ENCODE data around the gene LMO1.

Gene LMO1

DNA sequence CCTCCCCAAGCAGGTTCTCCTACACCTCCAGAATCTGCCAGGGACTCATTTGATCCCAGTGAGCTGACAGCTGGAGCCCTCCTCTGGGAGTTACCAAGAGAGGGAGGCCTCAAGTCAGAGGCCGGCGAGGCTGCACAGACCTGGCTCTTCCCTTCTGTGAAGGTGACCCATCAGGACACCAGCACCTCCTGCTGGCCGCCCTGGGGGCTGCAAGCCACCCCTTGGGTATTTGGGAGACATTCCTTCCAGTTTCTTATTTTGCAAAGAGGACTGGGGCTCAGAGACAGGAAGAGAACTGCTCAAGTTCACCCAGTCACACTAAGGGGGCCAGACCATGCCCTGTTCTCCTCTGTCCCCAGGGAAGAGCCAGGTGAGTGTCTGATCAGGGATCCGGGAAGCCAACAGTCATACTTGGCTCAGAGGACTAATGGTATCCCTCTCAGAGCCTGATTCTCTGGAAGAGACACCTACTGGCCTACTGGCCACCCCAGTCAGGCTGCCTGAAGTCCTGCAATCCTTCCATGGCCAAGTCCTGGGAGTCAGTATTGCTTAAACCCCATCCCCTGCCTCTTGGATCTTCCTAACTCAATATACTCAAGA is 54.4 kb downstream of the LMO1 start:
- Histone ChIP-seq H3K27ac (ENCODE audit: low read depth, low read length) (no peak overlapping the region), H3K9me3 (ENCODE audit: insufficient read depth, low read depth, low read length) (no peaks in the 10 kb centered on the region), H3K4me3 (ENCODE audit: low read length) (no peak overlapping the region), H3K4me1 (ENCODE audit: insufficient read depth, low read length) (peaks cover 17% of the 10 kb centered on the region), H3K27me3 (ENCODE audit: insufficient read depth, low read length) (no peaks in the 10 kb centered on the region), H3K36me3 (ENCODE audit: insufficient read depth, low read length) (no peaks in the 10 kb centered on the region), H3K9ac (ENCODE audit: low read depth, low read length) (no peak overlapping the region)
- WGBS = 74% methylated on average over 4 of the region's 4 CpGs

DNA sequence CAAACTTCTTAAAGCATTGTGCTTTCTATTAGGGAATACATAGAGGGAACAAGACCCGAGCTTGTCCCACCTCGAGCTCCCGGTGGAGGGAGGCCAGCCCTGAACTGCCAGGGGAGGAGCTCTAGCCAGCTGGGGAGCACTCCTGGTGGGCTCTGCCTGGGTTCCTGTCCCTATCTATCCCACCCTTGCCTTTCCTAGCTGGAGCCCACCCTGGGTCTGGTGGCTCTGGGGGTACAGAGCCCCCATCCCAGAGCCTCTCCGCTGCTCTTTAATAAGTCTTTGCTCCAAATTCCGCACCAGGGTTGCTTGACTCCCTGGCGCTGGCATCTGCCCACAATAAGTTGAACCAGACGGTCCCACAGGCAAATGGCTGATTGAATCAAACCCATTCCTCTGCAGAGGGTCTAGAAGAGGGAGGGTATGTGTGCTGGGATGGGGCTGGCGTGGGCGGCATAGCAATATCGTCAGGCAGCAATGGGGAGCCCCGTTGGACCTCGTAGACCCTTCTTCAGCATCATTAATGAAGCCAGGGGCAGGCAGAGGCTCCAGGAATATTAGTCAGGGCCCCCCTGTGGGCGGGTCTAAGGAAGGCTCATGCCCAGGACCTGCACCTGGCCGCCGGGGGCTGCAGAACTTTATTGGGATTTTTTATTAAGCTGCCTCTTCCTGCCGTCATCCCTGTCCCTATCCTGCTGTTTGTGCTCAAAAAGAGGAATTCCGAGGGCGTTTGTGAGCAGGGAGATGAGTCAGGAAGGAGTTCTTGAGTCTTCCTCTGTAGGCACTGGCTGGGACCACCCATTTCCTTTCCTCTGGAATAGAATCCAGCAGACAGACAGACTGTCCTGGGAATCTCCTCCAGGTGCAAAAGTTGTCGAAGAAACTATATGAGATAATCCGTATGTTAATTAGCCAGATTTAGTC is 56.3 kb downstream of the LMO1 start:
- Histone ChIP-seq H3K4me1 (ENCODE audit: insufficient read depth, low read length) (peaks cover 17% of the 10 kb centered on the region), H3K4me3 (ENCODE audit: low read length) (no peak overlapping the region), H3K36me3 (ENCODE audit: insufficient read depth, low read length) (no peaks in the 10 kb centered on the region), H3K9me3 (ENCODE audit: insufficient read depth, low read depth, low read length) (no peaks in the 10 kb centered on the region), H3K27me3 (ENCODE audit: insufficient read depth, low read length) (no peaks in the 10 kb centered on the region), H3K27ac (ENCODE audit: low read depth, low read length) (no peak overlapping the region), H3K9ac (ENCODE audit: low read depth, low read length) (no peak overlapping the region)
- WGBS = 59% methylated on average over 20 of the region's 20 CpGs

DNA sequence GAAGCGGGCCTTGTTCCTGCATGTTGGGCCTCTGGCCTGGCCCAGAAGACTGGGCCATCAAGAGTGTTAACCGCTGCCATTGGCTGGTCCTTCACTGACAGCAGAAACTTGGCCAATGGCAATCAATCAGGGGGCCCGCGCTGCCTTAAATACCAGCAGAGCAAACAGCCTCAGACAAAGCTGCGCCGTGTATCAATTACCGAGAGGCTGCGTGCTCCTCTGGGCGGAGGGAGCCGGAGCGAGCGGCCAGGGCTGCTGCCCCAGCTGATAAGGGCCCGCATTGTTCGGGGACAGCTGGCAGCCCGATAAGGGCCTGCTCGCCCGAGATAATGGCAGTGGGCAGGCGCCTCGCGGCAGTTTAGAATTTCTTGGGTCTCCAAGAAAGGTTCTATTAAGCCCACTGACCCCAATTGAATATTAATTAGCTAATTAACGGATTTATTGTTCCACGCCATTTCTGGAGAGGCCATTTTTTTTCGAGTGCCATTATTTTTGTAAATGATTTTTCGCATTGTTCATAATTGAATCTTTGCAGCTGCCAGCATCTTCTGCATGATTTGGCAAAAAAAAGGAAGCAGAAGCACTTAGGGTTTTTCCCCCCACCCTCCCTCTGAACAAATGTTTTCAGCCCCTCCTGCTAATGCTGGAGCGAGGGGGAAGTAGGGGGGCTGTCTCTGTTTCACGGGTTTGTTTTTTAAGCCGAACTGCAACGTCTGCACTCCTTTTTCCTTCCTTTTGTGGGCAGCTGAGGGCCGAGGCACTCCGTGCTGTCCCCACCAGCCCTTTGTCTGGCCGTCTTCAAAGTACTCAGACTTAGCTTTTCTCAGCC is 57.2 kb downstream of the LMO1 start:
- 84% methylated on average over 31 of the region's 31 CpGs for WGBS
- Histone ChIP-seq H3K4me3 (ENCODE audit: low read length) (no peak overlapping the region), H3K36me3 (ENCODE audit: insufficient read depth, low read length) (no peaks in the 10 kb centered on the region), H3K27me3 (ENCODE audit: insufficient read depth, low read length) (no peaks in the 10 kb centered on the region), H3K4me1 (ENCODE audit: insufficient read depth, low read length) (peaks cover 17% of the 10 kb centered on the region), H3K9ac (ENCODE audit: low read depth, low read length) (no peak overlapping the region), H3K9me3 (ENCODE audit: insufficient read depth, low read depth, low read length) (no peaks in the 10 kb centered on the region), H3K27ac (ENCODE audit: low read depth, low read length) (no peak overlapping the region)

DNA sequence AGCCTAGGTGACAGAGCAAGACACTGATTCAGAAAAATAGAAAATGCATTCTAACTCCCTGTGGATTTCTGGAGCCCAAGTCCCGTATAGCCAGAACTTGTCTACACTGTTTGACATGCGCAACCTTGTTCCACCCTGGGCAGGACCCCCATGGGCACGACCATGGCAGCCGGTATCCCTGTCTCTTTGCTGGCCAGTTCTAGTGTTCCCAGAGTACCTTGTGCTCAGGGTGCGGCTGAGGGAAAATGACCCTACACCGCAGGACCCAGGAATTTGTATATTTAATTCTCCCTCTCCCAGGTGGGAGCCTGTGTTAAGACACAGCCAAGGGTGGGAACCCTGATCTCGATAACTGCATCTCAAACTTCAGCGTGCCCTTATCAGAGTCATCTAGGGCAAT is 58.1 kb downstream of the LMO1 start:
- no peaks in the 10 kb centered on the region for H3K9me3 ChIP-seq (ENCODE audit: insufficient read depth, low read depth, low read length)
- H3K27ac ChIP-seq (ENCODE audit: low read depth, low read length) = no peak overlapping the region
- peaks cover 17% of the 10 kb centered on the region for H3K4me1 ChIP-seq (ENCODE audit: insufficient read depth, low read length)
- H3K27me3 ChIP-seq (ENCODE audit: insufficient read depth, low read length) = no peaks in the 10 kb centered on the region
- H3K4me3 ChIP-seq (ENCODE audit: low read length) = no peak overlapping the region
- no peak overlapping the region for H3K9ac ChIP-seq (ENCODE audit: low read depth, low read length)
- 96% methylated on average over 8 of the region's 8 CpGs for WGBS
- no peaks in the 10 kb centered on the region for H3K36me3 ChIP-seq (ENCODE audit: insufficient read depth, low read length)

DNA sequence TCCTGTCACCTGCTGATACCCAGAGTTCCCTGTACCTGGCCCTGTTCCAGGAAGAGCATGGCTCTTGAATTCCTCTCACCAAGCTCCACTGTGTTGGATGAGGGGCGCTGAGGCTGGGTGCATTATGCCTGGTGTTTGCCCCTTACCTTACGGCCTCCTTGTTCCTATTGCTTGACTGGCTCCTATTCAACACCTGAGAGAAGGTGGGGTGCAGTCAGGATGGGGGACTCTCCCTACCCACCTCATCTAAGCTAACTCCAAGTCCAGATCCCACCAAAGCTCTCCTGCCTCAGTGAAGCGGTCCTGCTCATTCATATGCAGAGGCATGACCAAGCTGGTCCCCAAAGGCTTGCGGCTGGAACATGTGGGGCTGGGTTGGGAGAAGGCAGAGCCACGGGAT is 59.1 kb downstream of the LMO1 start:
- H3K4me1 ChIP-seq (ENCODE audit: insufficient read depth, low read length) = peaks cover 17% of the 10 kb centered on the region
- H3K27ac ChIP-seq (ENCODE audit: low read depth, low read length) = no peak overlapping the region
- no peak overlapping the region for H3K9ac ChIP-seq (ENCODE audit: low read depth, low read length)
- no peak overlapping the region for H3K4me3 ChIP-seq (ENCODE audit: low read length)
- 89% methylated on average over 3 of the region's 5 CpGs for WGBS
- H3K9me3 ChIP-seq (ENCODE audit: insufficient read depth, low read depth, low read length) = no peaks in the 10 kb centered on the region
- no peaks in the 10 kb centered on the region for H3K36me3 ChIP-seq (ENCODE audit: insufficient read depth, low read length)
- no peaks in the 10 kb centered on the region for H3K27me3 ChIP-seq (ENCODE audit: insufficient read depth, low read length)

DNA sequence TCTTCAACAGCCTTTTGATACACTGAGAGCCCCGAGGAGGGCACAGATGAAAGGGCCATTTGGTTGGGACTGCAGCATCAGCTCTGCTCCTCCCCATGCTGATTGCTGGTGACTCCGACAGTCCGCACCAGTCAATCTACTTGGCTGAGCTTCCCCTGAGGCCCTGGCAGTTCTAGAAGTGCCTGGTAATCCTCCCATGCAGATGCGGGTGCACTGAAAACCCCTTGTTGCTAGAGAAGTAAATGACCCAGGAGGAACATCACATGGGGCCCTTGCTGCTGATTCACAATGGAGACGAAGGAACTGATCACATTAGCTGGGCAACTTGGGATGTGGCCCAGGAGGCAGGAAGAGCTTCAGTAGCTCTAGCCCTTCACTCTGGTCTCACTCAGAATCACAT is 59.7 kb downstream of the LMO1 start:
- peaks cover 17% of the 10 kb centered on the region for H3K4me1 ChIP-seq (ENCODE audit: insufficient read depth, low read length)
- H3K9ac ChIP-seq (ENCODE audit: low read depth, low read length) = no peak overlapping the region
- H3K27ac ChIP-seq (ENCODE audit: low read depth, low read length) = no peak overlapping the region
- no peaks in the 10 kb centered on the region for H3K36me3 ChIP-seq (ENCODE audit: insufficient read depth, low read length)
- no peaks in the 10 kb centered on the region for H3K27me3 ChIP-seq (ENCODE audit: insufficient read depth, low read length)
- WGBS = 75% methylated on average over 5 of the region's 5 CpGs
- H3K9me3 ChIP-seq (ENCODE audit: insufficient read depth, low read depth, low read length) = no peaks in the 10 kb centered on the region
- H3K4me3 ChIP-seq (ENCODE audit: low read length) = no peak overlapping the region

DNA sequence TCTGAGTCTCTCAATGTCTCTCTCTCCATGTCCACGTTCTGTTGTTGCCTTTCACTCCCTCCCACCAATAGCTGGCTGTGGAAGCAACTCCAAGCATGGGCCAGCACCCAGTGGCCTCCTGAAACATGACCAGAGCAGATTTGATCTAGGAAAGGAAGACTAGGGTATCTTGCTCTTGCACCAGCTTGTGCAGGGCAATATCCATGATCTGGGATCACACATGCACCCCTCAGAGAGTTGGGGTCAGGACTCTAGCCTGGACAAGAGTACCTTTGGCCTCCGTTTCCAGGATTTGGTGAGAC is 60.3 kb downstream of the LMO1 start:
- no peak overlapping the region for H3K4me3 ChIP-seq (ENCODE audit: low read length)
- WGBS = 87% methylated on average over 2 of the region's 2 CpGs
- H3K9me3 ChIP-seq (ENCODE audit: insufficient read depth, low read depth, low read length) = no peaks in the 10 kb centered on the region
- peaks cover 17% of the 10 kb centered on the region for H3K4me1 ChIP-seq (ENCODE audit: insufficient read depth, low read length)
- H3K27me3 ChIP-seq (ENCODE audit: insufficient read depth, low read length) = no peaks in the 10 kb centered on the region
- H3K36me3 ChIP-seq (ENCODE audit: insufficient read depth, low read length) = no peaks in the 10 kb centered on the region
- H3K27ac ChIP-seq (ENCODE audit: low read depth, low read length) = no peak overlapping the region
- no peak overlapping the region for H3K9ac ChIP-seq (ENCODE audit: low read depth, low read length)

DNA sequence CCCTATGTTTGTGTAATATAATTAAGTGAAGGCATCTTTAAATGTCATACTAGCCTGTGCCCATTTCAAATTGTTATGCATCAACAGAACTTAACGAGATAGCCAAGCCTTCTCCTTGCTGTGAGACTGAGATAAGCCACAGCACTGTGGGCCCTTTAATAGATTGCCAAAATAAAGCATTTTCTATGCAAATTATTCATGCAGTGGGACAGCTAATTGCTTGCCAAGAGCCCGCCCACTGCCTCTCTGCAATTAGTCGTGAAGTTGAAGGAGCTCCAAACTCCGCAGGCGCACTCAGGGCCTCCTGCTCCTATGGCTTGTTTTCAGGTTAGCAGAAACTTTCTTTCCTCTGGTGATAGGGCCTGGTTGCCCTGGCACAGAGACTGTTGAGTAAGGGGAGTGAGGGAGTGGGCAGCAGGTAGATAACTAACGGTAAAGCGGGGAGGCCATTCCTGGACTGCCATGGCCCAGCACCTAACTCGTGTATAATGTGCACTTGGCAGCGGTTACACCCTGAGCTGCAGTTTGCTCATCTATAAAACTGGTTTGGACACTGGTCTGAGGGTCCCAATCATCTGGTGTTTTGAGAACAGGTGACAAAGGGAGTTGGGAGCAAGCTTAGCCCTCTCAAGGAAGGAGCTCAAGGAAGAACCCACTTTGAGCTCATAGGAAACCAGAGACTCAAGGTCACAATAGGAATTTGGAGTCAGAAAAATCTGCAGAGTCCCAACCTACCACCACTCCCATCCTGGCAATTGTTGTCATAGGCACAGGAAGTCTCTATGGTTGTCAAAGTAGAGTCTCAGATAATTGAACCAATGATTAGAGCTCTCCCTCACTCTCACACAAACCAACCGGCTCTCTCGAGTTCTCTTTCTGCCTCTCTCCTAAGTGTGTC is 60.9 kb downstream of the LMO1 start:
- Histone ChIP-seq H3K4me1 (ENCODE audit: insufficient read depth, low read length) (peaks cover 13% of the 10 kb centered on the region), H3K27me3 (ENCODE audit: insufficient read depth, low read length) (no peaks in the 10 kb centered on the region), H3K9me3 (ENCODE audit: insufficient read depth, low read depth, low read length) (no peaks in the 10 kb centered on the region), H3K27ac (ENCODE audit: low read depth, low read length) (no peak overlapping the region), H3K36me3 (ENCODE audit: insufficient read depth, low read length) (no peaks in the 10 kb centered on the region), H3K4me3 (ENCODE audit: low read length) (no peak overlapping the region), H3K9ac (ENCODE audit: low read depth, low read length) (no peak overlapping the region)
- WGBS = 90% methylated on average over 11 of the region's 11 CpGs

DNA sequence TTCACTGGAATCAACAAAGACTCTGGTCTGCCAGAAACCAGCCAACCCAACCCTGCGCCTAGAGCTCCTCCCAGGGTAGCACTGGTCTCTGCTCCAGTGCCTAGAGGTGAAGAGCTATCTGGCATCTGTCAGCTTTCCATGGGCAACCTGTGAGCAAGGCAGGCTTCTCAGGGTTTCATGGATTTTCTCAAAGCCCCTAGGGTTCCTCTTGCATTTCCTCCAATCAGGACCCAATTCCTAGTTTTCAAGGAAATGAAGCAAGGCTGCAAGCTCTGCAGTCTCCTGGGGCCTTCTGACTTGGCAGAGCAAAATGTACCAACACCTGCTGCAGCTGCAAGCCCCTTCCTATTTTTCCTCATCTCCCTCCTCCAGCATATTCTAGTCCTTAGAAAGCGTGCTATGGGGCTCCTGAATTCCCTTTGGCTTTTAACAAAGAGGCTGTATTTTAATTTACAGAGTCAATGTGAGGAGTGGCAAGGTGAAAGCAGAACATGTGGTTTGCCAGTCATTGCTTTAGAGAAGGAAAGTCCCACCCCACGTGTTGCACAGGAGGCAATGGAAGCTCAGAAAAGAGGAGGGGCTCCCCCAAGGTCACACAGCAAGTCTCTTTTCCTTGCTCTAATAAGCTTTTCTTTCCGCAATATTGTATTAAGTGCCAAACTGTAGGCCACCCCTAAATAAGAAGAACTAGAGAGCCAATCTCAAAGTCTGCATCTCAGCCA is 61.9 kb downstream of the LMO1 start:
- 59% methylated on average over 4 of the region's 4 CpGs for WGBS
- no peaks in the 10 kb centered on the region for H3K9me3 ChIP-seq (ENCODE audit: insufficient read depth, low read depth, low read length)
- H3K4me1 ChIP-seq (ENCODE audit: insufficient read depth, low read length) = peaks cover 4% of the 10 kb centered on the region
- H3K27me3 ChIP-seq (ENCODE audit: insufficient read depth, low read length) = no peaks in the 10 kb centered on the region
- H3K4me3 ChIP-seq (ENCODE audit: low read length) = no peak overlapping the region
- no peaks in the 10 kb centered on the region for H3K36me3 ChIP-seq (ENCODE audit: insufficient read depth, low read length)
- H3K9ac ChIP-seq (ENCODE audit: low read depth, low read length) = no peak overlapping the region
- H3K27ac ChIP-seq (ENCODE audit: low read depth, low read length) = no peak overlapping the region

DNA sequence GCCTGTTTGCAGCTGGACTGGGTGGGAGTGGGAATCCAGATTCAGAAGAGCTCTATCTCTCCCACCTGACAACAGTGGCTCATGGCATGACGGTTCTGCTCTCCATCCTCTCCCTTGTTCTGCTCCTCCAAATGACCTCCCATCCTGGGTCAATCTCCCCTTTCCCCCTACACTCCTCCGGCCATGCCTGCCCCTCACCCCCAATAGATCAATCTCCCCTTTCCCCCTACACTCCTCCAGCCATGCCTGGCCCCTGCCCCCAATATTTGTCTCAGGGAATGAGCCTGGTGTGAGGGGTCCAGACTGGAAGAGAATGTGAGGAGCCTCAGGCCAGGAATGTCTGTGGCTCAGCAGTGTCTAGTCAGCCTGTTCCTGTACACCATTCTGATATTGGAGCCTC is 64.0 kb downstream of the LMO1 start:
- H3K27me3 ChIP-seq (ENCODE audit: insufficient read depth, low read length) = no peaks in the 10 kb centered on the region
- H3K4me3 ChIP-seq (ENCODE audit: low read length) = no peak overlapping the region

More for the DNA sequence above, 64.0 kb downstream of the LMO1 start:
- H3K9ac ChIP-seq (ENCODE audit: low read depth, low read length) = no peak overlapping the region
- no peaks in the 10 kb centered on the region for H3K4me1 ChIP-seq (ENCODE audit: insufficient read depth, low read length)
- H3K9me3 ChIP-seq (ENCODE audit: insufficient read depth, low read depth, low read length) = no peaks in the 10 kb centered on the region
- no peaks in the 10 kb centered on the region for H3K36me3 ChIP-seq (ENCODE audit: insufficient read depth, low read length)
- WGBS = 84% methylated on average over 2 of the region's 2 CpGs
- H3K27ac ChIP-seq (ENCODE audit: low read depth, low read length) = no peak overlapping the region
